ENCODE data around the gene NCBP3.

DNA sequence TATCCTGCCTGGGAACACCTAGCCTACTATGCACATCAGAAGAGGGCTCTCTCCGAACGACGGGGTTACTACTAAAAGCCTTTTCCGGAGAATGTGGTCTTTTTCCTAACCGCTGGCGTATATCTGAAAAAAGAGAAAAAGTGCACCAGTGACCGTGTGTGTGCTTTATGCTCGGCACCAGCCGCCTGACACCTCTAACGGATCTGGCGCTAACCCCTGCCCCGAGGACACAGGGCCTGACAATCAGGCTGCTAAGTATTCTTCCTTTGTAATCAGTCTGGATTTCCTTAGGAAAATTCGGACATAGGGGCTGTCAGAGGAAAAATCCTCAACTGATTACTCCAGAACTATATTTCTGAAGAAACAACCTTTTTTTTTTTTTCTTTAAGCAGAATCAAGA, 31.7 kb downstream of the NCBP3 start:
- TF ChIP-seq, protein P1, sequence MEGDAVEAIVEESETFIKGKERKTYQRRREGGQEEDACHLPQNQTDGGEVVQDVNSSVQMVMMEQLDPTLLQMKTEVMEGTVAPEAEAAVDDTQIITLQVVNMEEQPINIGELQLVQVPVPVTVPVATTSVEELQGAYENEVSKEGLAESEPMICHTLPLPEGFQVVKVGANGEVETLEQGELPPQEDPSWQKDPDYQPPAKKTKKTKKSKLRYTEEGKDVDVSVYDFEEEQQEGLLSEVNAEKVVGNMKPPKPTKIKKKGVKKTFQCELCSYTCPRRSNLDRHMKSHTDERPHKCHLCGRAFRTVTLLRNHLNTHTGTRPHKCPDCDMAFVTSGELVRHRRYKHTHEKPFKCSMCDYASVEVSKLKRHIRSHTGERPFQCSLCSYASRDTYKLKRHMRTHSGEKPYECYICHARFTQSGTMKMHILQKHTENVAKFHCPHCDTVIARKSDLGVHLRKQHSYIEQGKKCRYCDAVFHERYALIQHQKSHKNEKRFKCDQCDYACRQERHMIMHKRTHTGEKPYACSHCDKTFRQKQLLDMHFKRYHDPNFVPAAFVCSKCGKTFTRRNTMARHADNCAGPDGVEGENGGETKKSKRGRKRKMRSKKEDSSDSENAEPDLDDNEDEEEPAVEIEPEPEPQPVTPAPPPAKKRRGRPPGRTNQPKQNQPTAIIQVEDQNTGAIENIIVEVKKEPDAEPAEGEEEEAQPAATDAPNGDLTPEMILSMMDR (conservative IDR thresholded peaks at IDR 0.05; ENCODE audit: low read length), result no peak
- TF ChIP-seq EZH2phosphoT487 (IDR thresholded peaks at IDR 0.05; ENCODE audit: borderline replicate concordance, low read depth, low read length), result no peak
